ENCODE results near the gene ANKMY2.

The ANKMY2 gene

DNA sequence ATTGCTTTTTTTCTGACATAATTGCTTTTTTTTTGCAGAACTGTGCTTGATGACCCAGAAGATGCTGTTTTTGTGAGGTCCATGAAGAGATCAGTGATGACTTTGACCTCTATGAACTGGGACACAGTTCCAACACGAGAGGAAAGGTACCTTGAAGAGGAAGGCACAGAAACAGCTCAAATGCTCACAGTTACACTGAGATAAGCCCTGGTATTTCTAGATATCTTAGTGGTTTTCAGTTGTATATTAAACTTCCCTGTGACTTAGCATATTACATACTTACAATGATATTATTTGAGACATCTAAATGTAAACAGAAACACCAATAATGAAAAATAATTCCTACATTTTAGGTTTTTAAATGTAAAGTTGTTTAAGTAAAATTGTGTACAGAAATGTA, 64.3 kb downstream of the ANKMY2 start:
- H3K4me1 Mint-ChIP-seq = no peaks in the 10 kb centered on the region
- H3K4me3 Mint-ChIP-seq = no peak overlapping the region
- no peaks in the 10 kb centered on the region for H3K36me3 Mint-ChIP-seq (ENCODE audit: low read depth)
- no peaks in the 10 kb centered on the region for H3K9me3 Mint-ChIP-seq
- H3K27ac Mint-ChIP-seq = no peak overlapping the region
- no peaks in the 10 kb centered on the region for H3K27me3 Mint-ChIP-seq (ENCODE audit: low read depth)
- TF ChIP-seq, protein P1, sequence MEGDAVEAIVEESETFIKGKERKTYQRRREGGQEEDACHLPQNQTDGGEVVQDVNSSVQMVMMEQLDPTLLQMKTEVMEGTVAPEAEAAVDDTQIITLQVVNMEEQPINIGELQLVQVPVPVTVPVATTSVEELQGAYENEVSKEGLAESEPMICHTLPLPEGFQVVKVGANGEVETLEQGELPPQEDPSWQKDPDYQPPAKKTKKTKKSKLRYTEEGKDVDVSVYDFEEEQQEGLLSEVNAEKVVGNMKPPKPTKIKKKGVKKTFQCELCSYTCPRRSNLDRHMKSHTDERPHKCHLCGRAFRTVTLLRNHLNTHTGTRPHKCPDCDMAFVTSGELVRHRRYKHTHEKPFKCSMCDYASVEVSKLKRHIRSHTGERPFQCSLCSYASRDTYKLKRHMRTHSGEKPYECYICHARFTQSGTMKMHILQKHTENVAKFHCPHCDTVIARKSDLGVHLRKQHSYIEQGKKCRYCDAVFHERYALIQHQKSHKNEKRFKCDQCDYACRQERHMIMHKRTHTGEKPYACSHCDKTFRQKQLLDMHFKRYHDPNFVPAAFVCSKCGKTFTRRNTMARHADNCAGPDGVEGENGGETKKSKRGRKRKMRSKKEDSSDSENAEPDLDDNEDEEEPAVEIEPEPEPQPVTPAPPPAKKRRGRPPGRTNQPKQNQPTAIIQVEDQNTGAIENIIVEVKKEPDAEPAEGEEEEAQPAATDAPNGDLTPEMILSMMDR (IDR thresholded peaks at IDR 0.05; ENCODE audit: unreplicated experiment in 3 of 3) = no peak

DNA sequence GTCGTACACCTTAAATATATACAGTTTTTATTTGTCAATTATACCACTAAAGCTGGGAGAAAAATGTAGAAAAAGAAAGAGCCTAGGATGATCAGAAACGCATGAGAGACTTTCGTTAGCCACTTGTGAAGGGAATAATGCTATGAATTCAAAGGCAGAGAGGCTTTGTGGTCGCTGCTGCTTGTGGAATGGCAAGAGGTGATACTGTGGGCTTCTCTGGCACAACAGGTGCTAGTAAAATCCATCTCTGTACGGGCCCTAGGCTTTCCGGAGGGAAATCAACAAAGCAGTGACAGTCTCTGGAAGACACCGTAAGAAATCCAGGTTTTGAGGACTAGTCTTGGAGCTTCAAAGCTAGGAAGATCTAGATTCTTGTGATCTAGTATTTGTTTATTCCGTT, 66.3 kb downstream of the ANKMY2 start:
- TF ChIP-seq, protein P1 (IDR thresholded peaks at IDR 0.05; ENCODE audit: unreplicated experiment in 3 of 3) = no peak
- H3K9me3 Mint-ChIP-seq = no peaks in the 10 kb centered on the region
- no peaks in the 10 kb centered on the region for H3K27me3 Mint-ChIP-seq (ENCODE audit: low read depth)
- H3K27ac Mint-ChIP-seq = no peak overlapping the region
- H3K36me3 Mint-ChIP-seq (ENCODE audit: low read depth) = no peaks in the 10 kb centered on the region
- no peaks in the 10 kb centered on the region for H3K4me1 Mint-ChIP-seq
- H3K4me3 Mint-ChIP-seq = no peak overlapping the region

DNA sequence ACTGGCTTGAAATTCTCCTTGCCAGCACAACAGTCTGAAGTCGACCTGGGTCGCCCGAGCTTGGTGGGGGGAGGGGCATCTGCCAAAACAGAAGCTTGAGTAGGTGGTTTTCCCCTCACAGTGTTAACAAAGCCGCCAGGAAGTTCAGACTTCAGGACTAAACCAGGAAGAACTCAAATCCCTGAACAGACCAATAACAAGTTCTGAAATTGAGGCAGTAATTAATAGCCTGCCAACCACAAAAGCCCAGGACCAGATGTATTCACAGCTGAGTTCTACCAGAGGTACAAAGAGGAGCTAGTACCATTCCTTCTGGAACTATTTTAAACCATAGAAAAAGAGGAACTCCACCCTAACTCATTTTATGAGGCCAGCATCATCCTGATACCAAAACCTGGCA, 73.6 kb downstream of the ANKMY2 start:
- no peaks in the 10 kb centered on the region for H3K27me3 Mint-ChIP-seq (ENCODE audit: low read depth)
- H3K9me3 Mint-ChIP-seq = peaks cover 13% of the 10 kb centered on the region
- TF ChIP-seq, protein P1 (IDR thresholded peaks at IDR 0.05; ENCODE audit: unreplicated experiment in 3 of 3) = no peak
- H3K36me3 Mint-ChIP-seq (ENCODE audit: low read depth) = no peaks in the 10 kb centered on the region
- no peaks in the 10 kb centered on the region for H3K4me1 Mint-ChIP-seq
- H3K27ac Mint-ChIP-seq = no peak overlapping the region
- no peak overlapping the region for H3K4me3 Mint-ChIP-seq

DNA sequence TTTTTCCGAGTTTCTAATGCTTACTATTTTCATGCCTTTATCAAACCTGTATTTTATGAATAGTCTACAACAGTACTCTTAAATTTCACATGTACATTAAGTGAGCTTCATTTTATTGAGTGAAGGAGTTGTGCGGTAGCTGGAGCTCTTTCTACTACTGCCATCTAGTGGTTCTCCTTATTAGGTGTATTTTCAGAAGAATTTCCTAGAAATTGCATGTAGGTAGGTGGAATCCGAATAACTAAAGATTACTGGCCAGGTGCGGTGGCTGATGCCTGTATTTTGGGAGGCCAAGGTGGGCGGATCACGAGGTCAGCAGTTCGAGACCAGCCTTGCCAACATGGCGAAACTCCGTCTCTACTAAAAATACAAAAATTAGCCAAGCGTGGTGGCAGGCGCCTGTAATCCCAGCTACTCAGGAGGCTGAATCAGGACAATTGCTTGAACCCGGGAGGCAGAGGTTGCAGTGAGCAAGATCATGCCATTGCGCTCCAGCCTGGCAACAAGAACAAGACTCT, 80.6 kb downstream of the ANKMY2 start:
- TF ChIP-seq, protein P1 (IDR thresholded peaks at IDR 0.05; ENCODE audit: unreplicated experiment in 3 of 3) = peak; percentile 69 to 86 (median 84)
- H3K27ac Mint-ChIP-seq = peak overlapping the region in 2 of 3 experiments; percentile 6 to 18
- H3K9me3 Mint-ChIP-seq = no peaks in the 10 kb centered on the region
- H3K36me3 Mint-ChIP-seq (ENCODE audit: low read depth) = no peaks in the 10 kb centered on the region
- no peaks in the 10 kb centered on the region for H3K27me3 Mint-ChIP-seq (ENCODE audit: low read depth)
- H3K4me3 Mint-ChIP-seq = no peak overlapping the region
- peaks cover 5% of the 10 kb centered on the region for H3K4me1 Mint-ChIP-seq

DNA sequence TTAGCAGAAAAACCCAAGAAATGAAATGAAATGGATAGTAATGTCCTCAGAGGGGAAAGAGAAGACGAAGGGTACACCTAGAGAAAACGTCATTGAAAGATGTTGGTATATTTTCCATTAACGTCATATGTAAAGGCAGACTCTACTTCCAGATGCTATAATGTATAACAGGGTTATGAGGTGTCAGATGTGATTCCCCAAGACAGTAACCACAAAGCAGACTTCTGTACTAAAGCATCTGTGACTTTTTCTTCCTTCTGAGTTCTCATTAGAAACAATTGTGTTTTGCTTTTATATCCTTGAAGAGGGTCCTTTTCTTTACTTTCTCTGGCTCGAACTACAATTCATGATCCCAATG, 81.6 kb downstream of the ANKMY2 start:
- Mint-ChIP-seq H3K9me3 (no peaks in the 10 kb centered on the region), H3K4me1 (peaks cover 5% of the 10 kb centered on the region), H3K36me3 (ENCODE audit: low read depth) (no peaks in the 10 kb centered on the region), H3K27me3 (ENCODE audit: low read depth) (no peaks in the 10 kb centered on the region), H3K4me3 (no peak overlapping the region), H3K27ac (peak overlapping the region in 1 of 3 experiments; percentile 6)
- TF ChIP-seq, protein P1 (IDR thresholded peaks at IDR 0.05; ENCODE audit: unreplicated experiment in 3 of 3) = no peak

DNA sequence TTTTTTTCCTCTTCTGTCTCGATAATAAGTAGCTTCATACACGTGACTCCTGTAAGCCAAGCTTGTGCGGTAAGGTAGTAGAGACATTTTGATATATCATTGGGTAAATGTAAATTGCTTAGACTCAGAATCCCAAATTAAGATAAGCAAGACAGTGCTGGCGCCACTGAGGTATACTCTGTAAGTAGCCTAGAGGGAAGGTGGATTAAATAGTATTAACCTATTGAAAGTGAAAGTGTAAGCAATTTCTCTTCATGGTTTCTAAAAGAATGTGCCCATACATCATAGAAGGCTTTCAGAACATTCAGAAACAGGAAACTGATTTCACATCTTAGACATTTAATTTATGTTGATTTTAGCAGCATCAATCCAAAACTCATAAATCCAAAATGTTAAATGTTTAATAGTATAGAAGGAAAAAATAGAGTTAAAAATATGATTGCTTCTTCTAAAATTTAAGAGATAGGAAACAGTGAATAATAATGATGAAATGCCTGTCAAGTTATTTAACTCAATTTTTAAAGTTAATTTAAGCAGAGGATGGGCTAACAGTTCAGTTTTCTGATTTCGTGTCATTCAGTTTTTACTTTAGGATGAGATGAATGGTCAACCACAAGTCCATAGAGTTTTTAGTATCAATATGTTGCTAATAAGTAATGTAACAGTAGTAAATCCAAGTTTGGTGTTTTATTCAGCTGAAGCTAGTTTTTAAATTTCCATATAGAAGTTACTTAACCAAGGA, 82.1 kb downstream of the ANKMY2 start:
- H3K4me1 Mint-ChIP-seq = peaks cover 5% of the 10 kb centered on the region
- no peak overlapping the region for H3K4me3 Mint-ChIP-seq
- no peaks in the 10 kb centered on the region for H3K9me3 Mint-ChIP-seq
- peak overlapping the region in 1 of 3 experiments; percentile 12 for H3K27ac Mint-ChIP-seq
- TF ChIP-seq, protein P1 (IDR thresholded peaks at IDR 0.05; ENCODE audit: unreplicated experiment in 3 of 3) = no peak
- H3K27me3 Mint-ChIP-seq (ENCODE audit: low read depth) = no peaks in the 10 kb centered on the region
- H3K36me3 Mint-ChIP-seq (ENCODE audit: low read depth) = no peaks in the 10 kb centered on the region
